H1 (cell line): ENCODE results near the gene DBNDD1.

ENCODE experiments used
- CBX5 ChIP-seq: fragments of 300-800, 300-1000 bp; sonication (generic); IDR thresholded peaks from 2 replicates; pipeline ENCODE4 v1.7.1; 2016; ENCODE audit warnings: antibody characterized with exemption, low read length, low read depth
- CHD7 ChIP-seq: fragments of 300-600 bp; sonication (generic); IDR thresholded peaks from 2 replicates; pipeline ENCODE4 v1.7.1; 2012; ENCODE audit warnings: low read length, moderate library complexity, mild to moderate bottlenecking, inconsistent platforms; ENCODE audit not compliant: insufficient replicate concordance
- CTCF ChIP-seq, 3 experiments: IDR thresholded peaks; 1 replicate in 2 of 3; 2 replicates in 1 of 3; pipeline versions ENCODE4 v1.5.1 to v1.6.1; 2011; ENCODE audit warnings: low read length in 3 of 3, mild to moderate bottlenecking in 3 of 3, inconsistent platforms in 2 of 3, low read depth in 1 of 3, moderate library complexity in 1 of 3; ENCODE audit not compliant: insufficient read depth in 1 of 3; ENCODE audit errors: control extremely low read depth in 1 of 3
- EGR1 ChIP-seq: IDR thresholded peaks from 2 replicates; pipeline ENCODE4 v1.6.1; 2011; ENCODE audit warnings: low read depth, low read length, borderline replicate concordance
- JUND ChIP-seq: IDR thresholded peaks from 2 replicates; pipeline ENCODE4 v1.6.1; 2011; ENCODE audit warnings: mild to moderate bottlenecking, improper control_type of control experiment, low read length
- POLR2A ChIP-seq, 2 experiments: IDR thresholded peaks; 1 replicate in 1 of 2; 2 replicates in 1 of 2; pipeline ENCODE4 v1.6.1; 2011; ENCODE audit warnings: low read depth in 2 of 2, low read length in 2 of 2, mild to moderate bottlenecking in 2 of 2; ENCODE audit errors: control extremely low read depth in 1 of 2
- RAD21 ChIP-seq, 2 experiments: IDR thresholded peaks in 1 of 2; conservative IDR thresholded peaks in 1 of 2; 2 replicates each; pipeline ENCODE4 v1.6.1; 2011; ENCODE audit warnings: low read depth in 2 of 2, low read length in 2 of 2, improper control_type of control experiment in 1 of 2, inconsistent platforms in 1 of 2, mild to moderate bottlenecking in 1 of 2, moderate library complexity in 1 of 2
- SUZ12 ChIP-seq: fragments of 200-600 bp; sonication (generic); IDR thresholded peaks from 2 replicates; pipeline ENCODE4 v1.6.1; 2012; ENCODE audit warnings: mild to moderate bottlenecking, inconsistent platforms, low read length, moderate library complexity, mixed read lengths

- TF ChIP-seq CTCF (IDR thresholded peaks at IDR 0.05; ENCODE audit: control extremely low read depth in 1 of 3, insufficient read depth in 1 of 3, low read depth in 1 of 3, low read length in 3 of 3) (no peak), SUZ12 (no peak), POLR2A (IDR thresholded peaks at IDR 0.05; ENCODE audit: control extremely low read depth in 1 of 2, low read depth in 2 of 2, low read length in 2 of 2) (no peak), RAD21 (IDR thresholded peaks at IDR 0.05 in 1 of 2, conservative IDR thresholded peaks at IDR 0.05 in 1 of 2; ENCODE audit: low read depth in 2 of 2, low read length in 2 of 2) (no peak), CHD7 (no peak), EGR1 (no peak), JUND (no peak), CBX5 (no peak)
These were observed 3.8 kb upstream of the DBNDD1 start for GRCh38 chr16:90023078-90023447.
